HEK293T (cell line): Measurements from ENCODE around the gene HS1BP3.

ENCODE experiments used
- ARNT ChIP-seq: fragments of 450-650 bp; IDR thresholded peaks from 2 replicates; pipeline ENCODE4 v1.6.1; 2017; ENCODE audit warnings: mild to moderate bottlenecking
- BHLHE40 ChIP-seq: fragments of 450-650 bp; IDR thresholded peaks from 2 replicates; pipeline ENCODE4 v1.6.1; 2016; ENCODE audit warnings: mild to moderate bottlenecking, moderate library complexity, borderline replicate concordance
- ELF4 ChIP-seq: fragments of 450-650 bp; IDR thresholded peaks from 2 replicates; pipeline ENCODE4 v1.6.1; 2017; ENCODE audit warnings: antibody characterized with exemption
- FOXK2 ChIP-seq: fragments of 450-650 bp; IDR thresholded peaks from 2 replicates; pipeline ENCODE4 v1.6.1; 2016; ENCODE audit warnings: mild to moderate bottlenecking
- LEF1 ChIP-seq: fragments of 450-650 bp; IDR thresholded peaks from 2 replicates; pipeline ENCODE4 v1.6.1; 2017; ENCODE audit warnings: mild to moderate bottlenecking, borderline replicate concordance
- ZNF384 ChIP-seq: fragments of 450-650 bp; IDR thresholded peaks from 2 replicates; pipeline ENCODE4 v1.6.1; 2016

DNA sequence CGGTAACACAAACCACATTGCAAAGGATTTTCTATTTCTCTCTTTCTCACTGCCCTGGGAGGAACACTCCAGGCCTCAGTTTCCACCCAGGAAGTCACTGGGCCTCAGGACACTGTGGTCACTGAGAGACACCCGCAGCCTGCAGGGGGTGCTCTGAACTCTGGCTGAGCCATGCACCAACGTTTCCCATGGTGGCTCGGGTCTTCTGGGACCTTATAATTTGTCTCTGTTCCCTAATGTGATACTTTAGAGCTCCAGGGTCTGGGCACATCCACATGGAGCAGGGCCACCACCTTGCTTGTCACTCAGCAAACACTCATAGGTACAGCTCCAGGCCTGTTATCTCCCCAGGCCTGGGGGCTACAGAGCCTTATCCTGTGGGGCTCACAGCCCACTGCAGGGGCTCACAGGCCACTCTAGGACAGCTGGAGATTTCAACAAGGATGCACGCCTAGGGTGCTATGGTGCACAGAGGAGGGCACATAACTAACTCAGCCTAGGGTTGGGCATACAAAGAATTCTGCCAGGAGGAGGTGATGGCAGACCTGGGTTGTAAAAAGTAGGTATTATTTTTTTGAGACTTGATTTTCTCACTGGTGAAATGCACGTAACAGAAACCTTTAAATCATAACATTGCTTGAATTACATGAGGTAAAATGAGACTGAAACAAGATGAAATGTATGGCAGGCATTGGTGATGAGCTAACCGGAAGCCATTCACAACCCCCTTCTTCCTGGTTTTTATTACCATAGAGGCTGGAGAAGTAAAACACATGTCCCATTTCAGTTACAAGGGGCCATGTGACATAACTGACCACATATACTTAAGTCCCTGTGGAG lies 3.0 kb upstream of the HS1BP3 start:
- TF ChIP-seq LEF1 (no peak), ELF4 (no peak), FOXK2 (no peak), ZNF384 (no peak), BHLHE40 (no peak), ARNT (no peak)
